CD8-positive, alpha-beta memory T cell (primary cell): ENCODE results near the gene NDUFV2. TPM values are rescaled to one million over a fixed set of nuclear protein-coding genes. Genes with fewer than 3 reads are reported as not detected.

Experiments used
- CTCF ChIA-PET: fragments of 350-600 bp; sonication (Branson Sonifier 250); formaldehyde crosslinking; loops from one replicate; lab custom pipeline; 2021; ENCODE audit warnings: antibody characterized with exemption; lab: Charles Lee
- POLR2A ChIA-PET: fragments of 350-600 bp; sonication (Branson Sonifier 250); formaldehyde crosslinking; loops from one replicate; lab custom pipeline; 2021; ENCODE audit warnings: antibody characterized with exemption; lab: Charles Lee
- DNase-seq, 5 donors: peaks; one replicate each; pipeline versions ENCODE4 v3.0.0 to v3.0.0-alpha.2; 2020 to 2022; ENCODE audit warnings: mixed read lengths in 1 of 5
- H3K27ac ChIP-seq: one replicate; pipeline ENCODE4 v1.7.0; 2013; ENCODE audit warnings: low read depth, mild to moderate bottlenecking, low read length, moderate library complexity
- H3K27me3 ChIP-seq: 2 replicates; pipeline ENCODE4 v1.7.0; 2013; ENCODE audit warnings: low read length, mild to moderate bottlenecking; ENCODE audit not compliant: insufficient read depth, poor library complexity, severe bottlenecking
- H3K36me3 ChIP-seq: 2 replicates; pipeline ENCODE4 v1.7.0; 2013; ENCODE audit warnings: mild to moderate bottlenecking, low read length, moderate library complexity; ENCODE audit not compliant: insufficient read depth
- H3K4me1 ChIP-seq: 2 replicates; pipeline ENCODE4 v1.7.0; 2013; ENCODE audit warnings: mild to moderate bottlenecking, low read length, moderate library complexity; ENCODE audit not compliant: insufficient read depth
- H3K4me3 ChIP-seq: 2 replicates; pipeline ENCODE4 v1.7.0; 2013; ENCODE audit warnings: mild to moderate bottlenecking, low read length
- H3K9me3 ChIP-seq: 2 replicates; pipeline ENCODE4 v1.7.0; 2013; ENCODE audit warnings: mild to moderate bottlenecking, low read length
- H3K27ac Mint-ChIP-seq, 8 donors: one replicate each; pipeline ENCODE4 v1.8.0; 2020 to 2021; ENCODE audit warnings: mixed read lengths in 8 of 8, mild to moderate bottlenecking in 6 of 8, inconsistent platforms in 3 of 8, moderate library complexity in 3 of 8
- H3K27me3 Mint-ChIP-seq, 2 donors: one replicate each; pipeline ENCODE4 v1.8.0; 2020 to 2021; ENCODE audit warnings: mixed read lengths in 2 of 2, mild to moderate bottlenecking in 1 of 2, moderate library complexity in 1 of 2
- H3K36me3 Mint-ChIP-seq, 3 donors: one replicate each; pipeline ENCODE4 v1.8.0; 2020 to 2021; ENCODE audit warnings: mixed read lengths in 3 of 3, inconsistent platforms in 1 of 3, mild to moderate bottlenecking in 1 of 3
- H3K4me1 Mint-ChIP-seq, 3 donors: one replicate each; pipeline ENCODE4 v1.8.0; 2020 to 2021; ENCODE audit warnings: mixed read lengths in 3 of 3, inconsistent platforms in 1 of 3, mild to moderate bottlenecking in 1 of 3
- H3K4me3 Mint-ChIP-seq, 7 donors: one replicate each; pipeline ENCODE4 v1.8.0; 2020 to 2021; ENCODE audit warnings: mixed read lengths in 7 of 7, mild to moderate bottlenecking in 6 of 7, moderate library complexity in 4 of 7, inconsistent platforms in 2 of 7
- H3K9me3 Mint-ChIP-seq, 5 donors: one replicate each; pipeline ENCODE4 v1.8.0; 2020 to 2022; ENCODE audit warnings: mixed read lengths in 5 of 5, mild to moderate bottlenecking in 3 of 5, moderate library complexity in 2 of 5, inconsistent platforms in 1 of 5
- polyA plus RNA-seq: library from polyadenylated mRNA; unstranded; fragments of 300-500 nt; fragmentation: Illumina TruSeq; gene quantifications from one replicate; pipeline ENCODE4 v1.2.3, GENCODE V29; 2021
- total RNA-seq, 2 experiments: library from RNA; stranded (reverse); gene quantifications; one replicate each; pipeline ENCODE4 v1.2.3, GENCODE V29; 2021

Gene NDUFV2
- total and polyA plus RNA-seq, 3 experiments from 2014 or later, result 187 to 331 (median 324) TPM

GRCh38 chr18:9132628-9133027 is 30.1 kb downstream of the NDUFV2 start:
- ChIA-PET CTCF (interaction anchor here (1.0 to 1.4 kb wide), 3 partner anchors 29 to 59 kb away, joined by 3 read pairs; no protein-coding TSS in a partner anchor), POLR2A (interaction anchor here (7.6 kb wide), 1 partner anchor 15 kb away, joined by 167 read pairs; no protein-coding TSS in a partner anchor)
- Mint-ChIP-seq H3K4me3 (peak overlapping the region in 1 of 7 donors; percentile 17), H3K27me3 (peaks cover 0 to 2% of the 10 kb centered on the region in 2 donors), H3K9me3 (no peaks in the 10 kb centered on the region), H3K27ac (peak overlapping the region in 6 of 8 donors; percentile 46 to 95 (median 83)), H3K36me3 (peaks cover 4 to 75% (median 13%) of the 10 kb centered on the region in 3 donors), H3K4me1 (peaks cover 48 to 71% (median 63%) of the 10 kb centered on the region in 3 donors)
- Histone ChIP-seq H3K27ac (no peak overlapping the region), H3K4me3 (no peak overlapping the region), H3K4me1 (peaks cover 53% of the 10 kb centered on the region), H3K36me3 (peaks cover 24% of the 10 kb centered on the region), H3K9me3 (no peaks in the 10 kb centered on the region), H3K27me3 (no peaks in the 10 kb centered on the region)
- DNase-seq, result no peak

- Histone ChIP-seq H3K27me3 (no peaks in the 10 kb centered on the region), H3K9me3 (no peaks in the 10 kb centered on the region), H3K4me3 (no peak overlapping the region), H3K27ac (no peak overlapping the region), H3K4me1 (peaks cover 51% of the 10 kb centered on the region), H3K36me3 (peaks cover 18% of the 10 kb centered on the region)
- no peak for DNase-seq
- Mint-ChIP-seq H3K4me3 (peak overlapping the region in 3 of 7 donors; percentile 3 to 17 (median 4)), H3K9me3 (no peaks in the 10 kb centered on the region), H3K27ac (peak overlapping the region; percentile 7 to 95 (median 82)), H3K27me3 (peaks cover 0 to 2% of the 10 kb centered on the region in 2 donors), H3K4me1 (peaks cover 51 to 69% (median 63%) of the 10 kb centered on the region in 3 donors), H3K36me3 (peaks cover 4 to 73% (median 11%) of the 10 kb centered on the region in 3 donors)
- CTCF ChIA-PET, result no interaction called here
- POLR2A ChIA-PET, result interaction anchor here (7.6 kb wide), 1 partner anchor 15 kb away, joined by 167 read pairs; no protein-coding TSS in a partner anchor
These were observed 30.7 kb downstream of the NDUFV2 start for GRCh38 chr18:9133225-9133624.

- peak overlapping the region; percentile 89 for H3K4me3 ChIP-seq
- peaks cover 9% of the 10 kb centered on the region for H3K36me3 ChIP-seq
- H3K27ac ChIP-seq, result peak overlapping the region; percentile 97
- ChIA-PET CTCF (interaction anchor here (0.8 to 5.9 kb wide), 8 partner anchors 9 to 62 kb away, joined by 3 to 40 read pairs (median 8); partner anchors contain the start of gene NDUFV2), POLR2A (interaction anchor here (1.0 to 7.6 kb wide), 9 partner anchors 10 to 199 kb away, joined by 3 to 167 read pairs (median 8); partner anchors contain the start of genes NDUFV2 and TWSG1)
- peak overlapping the region; percentile 94 to 99 (median 99) for H3K4me3 Mint-ChIP-seq
- peaks cover 64% of the 10 kb centered on the region for H3K4me1 ChIP-seq
- no peaks in the 10 kb centered on the region for H3K9me3 Mint-ChIP-seq
- peaks cover 0 to 2% of the 10 kb centered on the region in 2 donors for H3K27me3 Mint-ChIP-seq
- peak overlapping the region; percentile 95 to 100 (median 100) for H3K27ac Mint-ChIP-seq
- H3K9me3 ChIP-seq, result no peaks in the 10 kb centered on the region
- peaks cover 0 to 66% (median 4%) of the 10 kb centered on the region in 3 donors for H3K36me3 Mint-ChIP-seq
- no peaks in the 10 kb centered on the region for H3K27me3 ChIP-seq
- peaks cover 58 to 71% (median 66%) of the 10 kb centered on the region in 3 donors for H3K4me1 Mint-ChIP-seq
- no peak for DNase-seq
These were observed 32.8 kb downstream of the NDUFV2 start for GRCh38 chr18:9135081-9135911.

- peaks cover 0 to 2% of the 10 kb centered on the region in 2 donors for H3K27me3 Mint-ChIP-seq
- DNase-seq, result peak in 1 of 5 donors; percentile 52
- peaks cover 6% of the 10 kb centered on the region for H3K36me3 ChIP-seq
- H3K27me3 ChIP-seq, result no peaks in the 10 kb centered on the region
- peaks cover 0 to 63% (median 4%) of the 10 kb centered on the region in 3 donors for H3K36me3 Mint-ChIP-seq
- peak overlapping the region; percentile 94 to 99 (median 99) for H3K4me3 Mint-ChIP-seq
- peak overlapping the region; percentile 95 to 100 (median 100) for H3K27ac Mint-ChIP-seq
- no peaks in the 10 kb centered on the region for H3K9me3 Mint-ChIP-seq
- ChIA-PET POLR2A (interaction anchor here (1.1 to 7.6 kb wide), 7 partner anchors 9 to 198 kb away, joined by 3 to 167 read pairs (median 18); partner anchors contain the start of genes NDUFV2 and TWSG1), CTCF (interaction anchor here (0.8 to 5.9 kb wide), 6 partner anchors 10 to 62 kb away, joined by 3 to 40 read pairs (median 16); partner anchors contain the start of gene NDUFV2)
- H3K4me1 Mint-ChIP-seq, result peaks cover 62 to 73% (median 68%) of the 10 kb centered on the region in 3 donors
- peak overlapping the region; percentile 89 for H3K4me3 ChIP-seq
- peaks cover 66% of the 10 kb centered on the region for H3K4me1 ChIP-seq
- no peaks in the 10 kb centered on the region for H3K9me3 ChIP-seq
- peak overlapping the region; percentile 97 for H3K27ac ChIP-seq
These were observed 33.4 kb downstream of the NDUFV2 start for GRCh38 chr18:9135912-9136314.

- peak within 1 kb of the TSS; percentile 94 to 99 (median 99) for H3K4me3 Mint-ChIP-seq
- peaks cover 67 to 75% (median 71%) of the 10 kb centered on the region in 3 donors for H3K4me1 Mint-ChIP-seq
- CTCF ChIA-PET, result interaction anchor here (0.8 to 5.9 kb wide), 9 partner anchors 10 to 63 kb away, joined by 3 to 40 read pairs (median 10); partner anchors contain the start of gene NDUFV2
- Histone ChIP-seq H3K27me3 (no peaks in the 10 kb centered on the region), H3K4me3 (peak within 1 kb of the TSS; percentile 89), H3K36me3 (peaks cover 6% of the 10 kb centered on the region), H3K9me3 (no peaks in the 10 kb centered on the region), H3K27ac (peak within 1 kb of the TSS; percentile 97), H3K4me1 (peaks cover 66% of the 10 kb centered on the region)
- peak within 1 kb of the TSS; percentile 97 to 100 (median 100) for H3K27ac Mint-ChIP-seq
- peak; percentile 98 to 99 (median 98) for DNase-seq
- peaks cover 0 to 2% of the 10 kb centered on the region in 2 donors for H3K27me3 Mint-ChIP-seq
- peaks cover 0 to 60% (median 4%) of the 10 kb centered on the region in 3 donors for H3K36me3 Mint-ChIP-seq
- H3K9me3 Mint-ChIP-seq, result no peaks in the 10 kb centered on the region
- POLR2A ChIA-PET, result interaction anchor here (0.5 to 7.6 kb wide), 13 partner anchors 10 to 198 kb away, joined by 3 to 167 read pairs (median 8); partner anchors contain the start of genes NDUFV2 and TWSG1
These were observed 34.0 kb downstream of the NDUFV2 start, which contains the start of gene ANKRD12 for GRCh38 chr18:9136315-9137155. Gene ANKRD12, plus strand, starts transcription at chr18:9136781. Its CDS starts 45,652 bp downstream, at chr18:9182433.

GRCh38 chr18:9137168-9138066 is 34.9 kb downstream of the NDUFV2 start:
- peaks cover 69 to 75% (median 71%) of the 10 kb centered on the region in 3 donors for H3K4me1 Mint-ChIP-seq
- peaks cover 0 to 2% of the 10 kb centered on the region in 2 donors for H3K27me3 Mint-ChIP-seq
- Histone ChIP-seq H3K9me3 (no peaks in the 10 kb centered on the region), H3K27me3 (no peaks in the 10 kb centered on the region), H3K4me1 (peaks cover 68% of the 10 kb centered on the region), H3K4me3 (peak overlapping the region; percentile 79), H3K27ac (peak overlapping the region; percentile 97), H3K36me3 (peaks cover 2% of the 10 kb centered on the region)
- CTCF ChIA-PET, result interaction anchor here (0.9 to 5.9 kb wide), 12 partner anchors 10 to 66 kb away, joined by 3 to 40 read pairs (median 8); partner anchors contain the start of gene NDUFV2
- H3K9me3 Mint-ChIP-seq, result no peaks in the 10 kb centered on the region
- POLR2A ChIA-PET, result interaction anchor here (0.5 to 7.6 kb wide), 15 partner anchors 11 to 197 kb away, joined by 3 to 167 read pairs (median 6); partner anchors contain the start of genes NDUFV2 and TWSG1
- H3K27ac Mint-ChIP-seq, result peak overlapping the region; percentile 95 to 99 (median 98)
- DNase-seq, result peak; percentile 64 to 83 (median 76)
- peaks cover 0 to 54% (median 2%) of the 10 kb centered on the region in 3 donors for H3K36me3 Mint-ChIP-seq
- H3K4me3 Mint-ChIP-seq, result peak overlapping the region; percentile 94 to 99 (median 98)
